GM19455 (cell line): Measurements from ENCODE around the gene STAMBPL1.
A peak's percentile ranks its signal among the peaks of the same experiment; 100 is the strongest.
"Not testable (repeated sequence)": the region's sequence is repeated elsewhere in the genome, so short reads cannot be mapped to it uniquely, and the experiment has no call there.

Source experiments
- ATAC-seq: cut with Tn5 transposase; IDR thresholded peaks from one replicate; pipeline ENCODE4 v1.9.1; 2021; ENCODE audit not compliant: unreplicated experiment

The STAMBPL1 gene

GRCh38 chr10:88854684-88855083 lies 25.4 kb upstream of the STAMBPL1 start:
- ATAC-seq, result no peak

- ATAC-seq, result no peak
Measured at GRCh38 chr10:88857831-88858230, 22.2 kb upstream of the STAMBPL1 start.

GRCh38 chr10:88858491-88858890 lies 21.6 kb upstream of the STAMBPL1 start:
- no peak for ATAC-seq

GRCh38 chr10:88861036-88861435 lies 19.0 kb upstream of the STAMBPL1 start:
- ATAC-seq, result no peak

- no peak for ATAC-seq
Measured at GRCh38 chr10:88865281-88865876, 14.7 kb upstream of the STAMBPL1 start.

- no peak for ATAC-seq
Measured at GRCh38 chr10:88866454-88866853, 13.6 kb upstream of the STAMBPL1 start.

- no peak for ATAC-seq
Measured at GRCh38 chr10:88870089-88870488, 10.0 kb upstream of the STAMBPL1 start.

GRCh38 chr10:88873757-88874156 lies 6.3 kb upstream of the STAMBPL1 start:
- no peak for ATAC-seq

GRCh38 chr10:88874281-88874680 lies 5.8 kb upstream of the STAMBPL1 start:
- no peak for ATAC-seq

- no peak for ATAC-seq
Measured at GRCh38 chr10:88875081-88875480, 5.0 kb upstream of the STAMBPL1 start.

GRCh38 chr10:88877298-88877697 lies 2.7 kb upstream of the STAMBPL1 start:
- no peak for ATAC-seq

- peak; percentile 78 for ATAC-seq
Measured at GRCh38 chr10:88880282-88881076, 434 bp downstream of the STAMBPL1 start.

GRCh38 chr10:88881320-88881719 lies 1.3 kb downstream of the STAMBPL1 start:
- no peak for ATAC-seq

GRCh38 chr10:88881922-88882645 lies 2.0 kb downstream of the STAMBPL1 start:
- no peak for ATAC-seq

- not testable (repeated sequence) for ATAC-seq
Measured at GRCh38 chr10:88882646-88883447, 2.8 kb downstream of the STAMBPL1 start.

GRCh38 chr10:88883448-88883809 lies 3.4 kb downstream of the STAMBPL1 start:
- ATAC-seq, result no peak

GRCh38 chr10:88886557-88886956 lies 6.5 kb downstream of the STAMBPL1 start:
- ATAC-seq, result peak; percentile 52

- no peak for ATAC-seq
Measured at GRCh38 chr10:88888810-88889445, 8.9 kb downstream of the STAMBPL1 start.

- ATAC-seq, result peak; percentile 72
Measured at GRCh38 chr10:88889559-88890337, 9.7 kb downstream of the STAMBPL1 start.
